ENCODE results near the gene CDKAL1. TPM values are rescaled to one million over a fixed set of nuclear protein-coding genes. Genes with fewer than 3 reads are reported as not detected.

The CDKAL1 gene
- total and polyA plus RNA-seq, 2 donors (not counting 3 experiments of a cell fraction or from before 2014, with no cell fraction given): 6.1 to 20.5 TPM

- CTCF ChIA-PET: interaction anchor here (0.7 to 0.9 kb wide), 2 partner anchors 9 to 66 kb away, joined by 3 to 4 read pairs; no protein-coding TSS in a partner anchor
These were observed 435.3 kb downstream of the CDKAL1 start for GRCh38 chr6:20969551-20969950.

More at GRCh38 chr6:20969551-20969950, 435.3 kb downstream of the CDKAL1 start:
- dilution Hi-C loops (cut with MboI; ENCODE audit: extremely low pct_ligation_motif_present, low sequenced_read_pairs): no loop called here
- H3K4me1 ChIP-seq (ENCODE audit: control insufficient read depth, extremely low read depth, insufficient read depth, low read length): no peaks in the 10 kb centered on the region
- intact Hi-C loops (cut with micrococcal nuclease): no loop called here
- H3K4me3 ChIP-seq (replicated peaks in 1 of 3; ENCODE audit: insufficient read depth in 1 of 3, low read depth in 1 of 3, low read length in 3 of 3): no peak overlapping the region
- no peaks in the 10 kb centered on the region for H3K79me2 ChIP-seq (ENCODE audit: control insufficient read depth, insufficient read depth, low read length)
- BruUV-seq (replicated peaks): no TSS peak
- H4K20me1 ChIP-seq (replicated peaks; ENCODE audit: control insufficient read depth, extremely low read depth, insufficient read depth, low read length): no peaks in the 10 kb centered on the region
- no peak overlapping the region for H3K27ac ChIP-seq (ENCODE audit: insufficient read depth, low read depth, low read length)
- no peak overlapping the region for H3K9ac ChIP-seq (replicated peaks; ENCODE audit: extremely low read depth, insufficient read depth, low read length)
- FAIRE-seq (no peak), DNase-seq (ENCODE audit: low read depth, low spot score) (no peak)
- H3K27me3 ChIP-seq (ENCODE audit: control insufficient read depth in 2 of 2, insufficient read depth in 2 of 2, low read length in 2 of 2): no peaks in the 10 kb centered on the region
- H3K9me1 ChIP-seq (replicated peaks; ENCODE audit: control insufficient read depth, extremely low read depth, insufficient read depth, low read length): no peaks in the 10 kb centered on the region
- H2AFZ ChIP-seq (ENCODE audit: low read depth, low read length): no peak overlapping the region
- no peaks in the 10 kb centered on the region for H3K36me3 ChIP-seq (ENCODE audit: control insufficient read depth in 2 of 2, extremely low read depth in 1 of 2, insufficient read depth in 2 of 2, low read length in 2 of 2)
- TF ChIP-seq MAX (IDR thresholded peaks at IDR 0.05; ENCODE audit: insufficient read depth, insufficient read length) (no peak), JUN (IDR thresholded peaks at IDR 0.05; ENCODE audit: borderline replicate concordance, insufficient read depth, insufficient read length, low read depth) (no peak), FOS (IDR thresholded peaks at IDR 0.05; ENCODE audit: borderline replicate concordance, insufficient read depth, low read length) (no peak), MYC (IDR thresholded peaks at IDR 0.05; ENCODE audit: low read depth, low read length) (no peak), GATA2 (IDR thresholded peaks at IDR 0.05; ENCODE audit: insufficient read depth, insufficient read length, low read depth, low read length) (no peak), POLR2A (IDR thresholded peaks at IDR 0.05; ENCODE audit: low read depth, low read length) (no peak), EZH2 (IDR thresholded peaks at IDR 0.05; ENCODE audit: borderline replicate concordance, low read depth, low read length, severe bottlenecking) (no peak), POLR2AphosphoS5 (IDR thresholded peaks at IDR 0.05; ENCODE audit: insufficient read depth, low read depth, low read length) (no peak)
- TF ChIP-seq, protein P1, sequence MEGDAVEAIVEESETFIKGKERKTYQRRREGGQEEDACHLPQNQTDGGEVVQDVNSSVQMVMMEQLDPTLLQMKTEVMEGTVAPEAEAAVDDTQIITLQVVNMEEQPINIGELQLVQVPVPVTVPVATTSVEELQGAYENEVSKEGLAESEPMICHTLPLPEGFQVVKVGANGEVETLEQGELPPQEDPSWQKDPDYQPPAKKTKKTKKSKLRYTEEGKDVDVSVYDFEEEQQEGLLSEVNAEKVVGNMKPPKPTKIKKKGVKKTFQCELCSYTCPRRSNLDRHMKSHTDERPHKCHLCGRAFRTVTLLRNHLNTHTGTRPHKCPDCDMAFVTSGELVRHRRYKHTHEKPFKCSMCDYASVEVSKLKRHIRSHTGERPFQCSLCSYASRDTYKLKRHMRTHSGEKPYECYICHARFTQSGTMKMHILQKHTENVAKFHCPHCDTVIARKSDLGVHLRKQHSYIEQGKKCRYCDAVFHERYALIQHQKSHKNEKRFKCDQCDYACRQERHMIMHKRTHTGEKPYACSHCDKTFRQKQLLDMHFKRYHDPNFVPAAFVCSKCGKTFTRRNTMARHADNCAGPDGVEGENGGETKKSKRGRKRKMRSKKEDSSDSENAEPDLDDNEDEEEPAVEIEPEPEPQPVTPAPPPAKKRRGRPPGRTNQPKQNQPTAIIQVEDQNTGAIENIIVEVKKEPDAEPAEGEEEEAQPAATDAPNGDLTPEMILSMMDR (IDR thresholded peaks at IDR 0.05; ENCODE audit: extremely low read depth in 1 of 2, insufficient read depth in 1 of 2, low read depth in 1 of 2, low read length in 2 of 2): no peak
- POLR2A ChIA-PET: no interaction called here
- no peak overlapping the region for H3K4me2 ChIP-seq (ENCODE audit: insufficient read depth, low read length)
- H3K9me3 ChIP-seq (replicated peaks; ENCODE audit: control insufficient read depth, insufficient read depth, low read length): no peaks in the 10 kb centered on the region
